Small intestine (tissue), 7 donors: ENCODE data around the gene ITGB1. TPM values are rescaled to one million over a fixed set of nuclear protein-coding genes. Genes with fewer than 3 reads are reported as not detected.

ENCODE experiments used
- DNase-seq, 2 donors: peaks; one replicate each; pipeline versions ENCODE4 v3.0.0 to v3.0.0-alpha.2; 2013
- FAIRE-seq: peaks from 2 replicates; lab custom pipeline; 2012; peaks lifted over from hg19 to GRCh38; lab: Jason Lieb, UNC
- H3K27ac ChIP-seq, 3 donors: one replicate each; pipeline ENCODE4 v1.5.1; 2013; ENCODE audit warnings: low read length in 2 of 3, mild to moderate bottlenecking in 2 of 3, control low read depth in 1 of 3, inconsistent platforms in 1 of 3, low read depth in 1 of 3, moderate library complexity in 1 of 3
- H3K27me3 ChIP-seq, 3 donors: one replicate each; pipeline ENCODE4 v1.6.1; 2013; ENCODE audit warnings: low read length in 3 of 3, inconsistent platforms in 1 of 3; ENCODE audit not compliant: control insufficient read depth in 3 of 3, insufficient read depth in 3 of 3
- H3K36me3 ChIP-seq, 3 donors: one replicate each; pipeline ENCODE4 v1.6.1; 2013; ENCODE audit warnings: low read length in 3 of 3, inconsistent platforms in 1 of 3, low read depth in 1 of 3, mild to moderate bottlenecking in 1 of 3, moderate library complexity in 1 of 3; ENCODE audit not compliant: control insufficient read depth in 3 of 3, insufficient read depth in 2 of 3
- H3K4me1 ChIP-seq, 3 donors: one replicate each; pipeline ENCODE4 v1.6.1; 2013; ENCODE audit warnings: low read length in 2 of 3, inconsistent platforms in 1 of 3, low read depth in 1 of 3, mild to moderate bottlenecking in 1 of 3, moderate library complexity in 1 of 3; ENCODE audit not compliant: control insufficient read depth in 3 of 3, insufficient read depth in 2 of 3
- H3K4me3 ChIP-seq, 3 donors: one replicate each; pipeline ENCODE4 v1.5.1; 2013; ENCODE audit warnings: low read length in 3 of 3, control low read depth in 1 of 3, inconsistent platforms in 1 of 3, low read depth in 1 of 3, mild to moderate bottlenecking in 1 of 3, moderate library complexity in 1 of 3
- H3K9me3 ChIP-seq, 2 donors: one replicate each; pipeline ENCODE4 v1.6.1; 2013; ENCODE audit warnings: low read depth in 1 of 2, low read length in 1 of 2; ENCODE audit not compliant: control insufficient read depth in 2 of 2, insufficient read depth in 1 of 2
- WGBS, 3 donors: extraction: QIAGEN DNeasy Blood & Tissue Kit; methylation state at CpG; one replicate each; pipeline ENCODE4 v1.1.7; 2013; 5-methylcytosine and 5-hydroxymethylcytosine counted together
- polyA plus RNA-seq, 4 donors: library from polyadenylated mRNA; stranded (reverse) in 3 of 4; unstranded in 1 of 4; fragments of 200-250 nt in 3 of 4; fragments of 120-200 nt in 1 of 4; gene quantifications; one replicate each; pipeline versions ENCODE4 v1.2.1 to v1.2.3, GENCODE V29; 2013
- donor health status: healthy with polysubstance abuse.
- donor health status: control.
- donor health status: control.
- donor health status: Bipolar disorder and iron deficiency.
- donor health status: healthy.

ITGB1 gene
- polyA plus RNA-seq, 4 donors = 42.3 to 226 (median 112) TPM

DNA sequence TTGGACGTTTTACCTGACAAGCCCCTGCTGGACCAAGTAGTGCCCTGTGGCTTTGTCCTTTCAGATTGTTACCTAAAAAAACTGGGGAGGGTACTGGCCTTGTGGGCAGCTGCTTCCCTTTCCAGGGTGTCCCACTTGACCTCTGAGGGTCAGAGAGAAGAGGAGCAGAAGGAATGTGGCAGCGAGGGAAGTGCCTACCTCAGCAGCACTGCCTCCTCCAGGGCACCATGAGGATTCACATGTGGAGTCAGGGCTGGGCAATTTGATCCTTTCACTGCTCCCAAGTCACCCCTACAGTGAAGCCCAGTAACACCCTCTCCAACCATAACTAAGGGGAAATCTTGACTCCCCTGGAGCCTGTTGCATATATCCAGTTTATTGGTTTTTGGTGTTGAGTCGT, 64.6 kb downstream of the ITGB1 start:
- no peak for DNase-seq
- H3K4me3 ChIP-seq = no peak overlapping the region
- no peaks in the 10 kb centered on the region for H3K9me3 ChIP-seq
- no peaks in the 10 kb centered on the region for H3K4me1 ChIP-seq
- H3K36me3 ChIP-seq = peaks cover 0 to 5% (median 3%) of the 10 kb centered on the region in 3 donors
- FAIRE-seq = no peak
- no peaks in the 10 kb centered on the region for H3K27me3 ChIP-seq
- WGBS, 3 donors = 53 to 72% (median 67%) methylated on average over 3 of the region's 3 CpGs
- no peak overlapping the region for H3K27ac ChIP-seq

DNA sequence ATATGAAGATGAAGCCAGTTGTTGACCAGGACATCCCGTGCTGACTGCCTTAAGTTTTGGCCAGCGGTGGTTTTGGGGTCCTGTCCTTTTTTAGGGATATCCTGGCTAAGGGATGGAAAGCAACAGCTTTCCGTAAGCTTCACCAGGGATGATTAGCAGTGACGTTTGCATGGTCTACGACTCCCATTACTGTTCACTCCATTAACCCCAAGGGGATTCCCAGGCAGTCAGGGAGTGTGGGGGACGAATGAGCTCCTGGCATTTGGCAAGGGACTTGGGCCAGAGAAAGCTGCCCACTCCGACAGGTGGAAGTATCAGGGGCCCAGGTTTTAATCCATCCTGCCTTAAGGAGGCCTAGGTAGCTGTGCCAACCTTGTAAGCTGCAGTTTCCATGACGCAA, 66.8 kb downstream of the ITGB1 start:
- 84% methylated on average over 8 of the region's 8 CpGs for WGBS, 3 donors
- no peak for FAIRE-seq
- no peak for DNase-seq
- H3K9me3 ChIP-seq = no peaks in the 10 kb centered on the region
- no peak overlapping the region for H3K27ac ChIP-seq
- H3K27me3 ChIP-seq = no peaks in the 10 kb centered on the region
- no peak overlapping the region for H3K4me3 ChIP-seq
- H3K36me3 ChIP-seq = peaks cover 0 to 3% (median 0%) of the 10 kb centered on the region in 3 donors
- H3K4me1 ChIP-seq = no peaks in the 10 kb centered on the region

DNA sequence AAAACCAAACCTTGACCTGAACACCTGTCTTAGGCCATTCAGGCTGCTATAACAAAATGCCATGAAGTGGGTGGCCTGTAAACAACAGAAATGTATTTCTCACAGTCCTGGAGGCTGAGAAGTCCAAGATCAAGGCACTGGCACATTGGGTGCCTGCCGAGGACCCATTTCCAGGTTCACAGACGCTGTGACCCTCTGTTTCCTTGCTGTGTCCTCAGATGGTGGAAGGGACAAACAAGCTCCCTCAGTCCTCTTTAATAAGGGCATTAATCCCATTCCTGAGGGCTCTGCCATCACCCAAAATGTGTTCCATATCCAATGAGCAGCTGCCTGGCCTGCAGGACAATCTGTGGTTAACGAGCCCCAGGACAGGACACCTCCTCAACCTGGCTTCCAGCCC, 67.6 kb downstream of the ITGB1 start:
- no peak for DNase-seq
- H3K4me1 ChIP-seq = no peaks in the 10 kb centered on the region
- H3K4me3 ChIP-seq = no peak overlapping the region
- H3K27ac ChIP-seq = no peak overlapping the region
- no peak for FAIRE-seq
- H3K9me3 ChIP-seq = no peaks in the 10 kb centered on the region
- H3K27me3 ChIP-seq = no peaks in the 10 kb centered on the region
- WGBS, 3 donors = 63 to 92% (median 83%) methylated on average over 3 of the region's 3 CpGs
- H3K36me3 ChIP-seq = peaks cover 0 to 3% (median 0%) of the 10 kb centered on the region in 3 donors

DNA sequence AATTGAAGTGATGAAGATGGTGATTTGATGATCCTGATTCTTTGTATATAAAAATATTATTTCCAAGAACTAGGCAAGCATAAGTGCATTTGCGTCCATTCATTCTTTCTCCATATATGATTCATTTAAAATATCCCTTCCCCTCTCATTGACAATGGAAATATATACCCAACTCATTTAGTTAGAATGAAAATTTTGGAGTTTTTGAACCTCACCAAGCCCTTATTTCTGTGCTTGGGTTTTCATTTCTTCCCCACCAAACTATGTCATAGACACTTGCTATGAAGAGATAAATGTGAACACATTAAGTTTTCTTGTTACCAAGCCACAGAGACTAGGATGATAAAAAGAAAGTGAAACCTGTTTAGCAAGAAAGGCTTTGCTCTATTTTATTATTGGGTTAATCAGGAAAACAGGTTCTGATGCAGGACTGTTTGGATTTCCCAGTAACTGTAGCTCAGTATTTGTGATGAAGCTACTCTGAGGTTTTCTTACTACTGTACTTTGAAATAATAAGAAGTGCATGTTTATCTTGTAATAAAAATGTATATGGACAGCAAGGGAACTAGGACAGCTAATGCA, 68.3 kb downstream of the ITGB1 start:
- Histone ChIP-seq H3K27ac (no peak overlapping the region), H3K4me1 (no peaks in the 10 kb centered on the region), H3K36me3 (peaks cover 0 to 3% (median 0%) of the 10 kb centered on the region in 3 donors), H3K9me3 (no peaks in the 10 kb centered on the region), H3K27me3 (no peaks in the 10 kb centered on the region), H3K4me3 (no peak overlapping the region)
- no peak for DNase-seq
- FAIRE-seq = no peak
- 88 to 92% (median 88%) methylated on average over 1 of the region's 1 CpG for WGBS, 3 donors

DNA sequence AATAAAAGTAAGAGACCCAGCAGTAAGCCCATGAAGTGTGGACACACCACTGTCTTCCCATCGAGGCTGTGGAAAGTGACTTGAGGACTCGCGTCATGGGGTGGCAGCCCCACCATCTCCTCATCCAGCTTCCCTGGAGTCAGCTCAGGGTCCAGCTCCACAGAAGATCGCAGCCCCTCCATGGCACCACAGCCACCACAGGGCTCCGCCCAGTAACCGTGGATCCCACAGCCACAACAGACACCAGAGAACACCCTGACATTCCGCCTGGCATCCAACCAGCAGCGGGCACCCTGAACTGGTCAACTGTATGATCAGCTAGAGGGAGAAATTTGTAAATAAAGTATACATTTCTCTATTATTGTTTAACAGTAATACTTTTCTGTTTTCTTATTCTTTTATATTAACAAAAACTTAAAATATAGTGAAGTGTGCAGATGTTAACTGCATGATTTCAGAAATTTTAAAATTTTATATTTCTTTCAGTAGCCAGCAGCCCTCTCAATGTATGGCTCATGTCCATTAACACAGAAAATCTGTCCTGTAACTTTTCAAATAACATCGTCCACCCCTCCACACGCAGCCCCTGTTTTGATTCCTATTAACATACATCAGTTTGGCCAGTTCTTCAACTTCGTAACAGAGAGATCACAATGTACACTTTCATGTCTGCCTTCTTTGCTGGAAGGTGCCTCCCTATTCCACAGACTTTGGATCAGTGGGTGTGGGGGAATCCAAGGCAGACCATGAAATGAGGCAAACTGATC, 69.7 kb downstream of the ITGB1 start:
- DNase-seq = no peak
- 92 to 95% (median 92%) methylated on average over 11 of the region's 11 CpGs for WGBS, 3 donors
- Histone ChIP-seq H3K4me3 (no peak overlapping the region), H3K36me3 (peaks cover 0 to 1% (median 0%) of the 10 kb centered on the region in 3 donors), H3K9me3 (no peaks in the 10 kb centered on the region), H3K27ac (no peak overlapping the region), H3K27me3 (no peaks in the 10 kb centered on the region), H3K4me1 (no peaks in the 10 kb centered on the region)
- no peak for FAIRE-seq

DNA sequence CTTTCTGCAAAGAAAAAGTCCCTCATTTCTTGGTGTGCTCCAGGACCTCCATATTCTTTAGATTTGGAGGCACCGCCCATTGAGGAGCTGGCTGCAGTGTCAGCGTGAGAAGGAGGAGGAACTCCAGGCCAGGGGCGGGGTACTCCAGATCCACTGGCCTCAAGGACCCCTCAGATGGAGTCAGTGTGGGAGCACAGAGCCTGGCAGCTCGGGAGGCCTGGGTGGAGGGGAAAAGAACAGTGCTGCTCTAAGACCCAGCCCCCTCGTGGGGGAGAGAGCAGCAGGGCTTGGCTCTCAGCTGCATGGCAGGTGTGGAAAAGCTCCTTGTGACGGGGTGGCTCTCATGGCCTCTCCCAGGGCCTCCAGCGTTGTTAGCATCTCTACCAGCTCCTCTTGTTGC, 70.5 kb downstream of the ITGB1 start:
- WGBS, 3 donors = 80 to 87% (median 82%) methylated on average over 7 of the region's 7 CpGs
- no peaks in the 10 kb centered on the region for H3K27me3 ChIP-seq
- no peak overlapping the region for H3K27ac ChIP-seq
- DNase-seq = no peak
- H3K36me3 ChIP-seq = no peaks in the 10 kb centered on the region
- FAIRE-seq = no peak
- H3K4me1 ChIP-seq = no peaks in the 10 kb centered on the region
- no peaks in the 10 kb centered on the region for H3K9me3 ChIP-seq
- no peak overlapping the region for H3K4me3 ChIP-seq

DNA sequence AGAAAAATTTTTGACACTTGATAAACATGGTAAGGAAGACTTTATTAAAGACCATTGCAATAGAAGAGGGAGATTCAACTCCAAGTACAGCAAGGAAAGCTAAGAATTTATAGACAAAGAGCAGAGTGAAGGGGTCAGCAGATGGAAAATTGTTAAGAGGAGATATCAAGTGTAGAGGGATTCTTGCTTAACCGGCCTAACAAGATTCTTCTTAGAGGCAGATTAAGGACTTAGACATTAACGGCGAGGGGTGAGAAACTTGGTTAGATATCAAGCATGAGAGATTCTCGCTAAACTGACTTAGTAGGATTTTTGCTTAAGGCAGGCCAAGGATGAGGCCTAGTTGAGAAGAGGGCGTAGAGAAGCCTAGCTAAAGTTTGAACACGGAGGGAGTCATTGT, 76.0 kb downstream of the ITGB1 start:
- Histone ChIP-seq H3K4me1 (no peaks in the 10 kb centered on the region), H3K4me3 (no peak overlapping the region), H3K27me3 (no peaks in the 10 kb centered on the region), H3K9me3 (no peaks in the 10 kb centered on the region), H3K36me3 (no peaks in the 10 kb centered on the region), H3K27ac (no peak overlapping the region)
- FAIRE-seq (no peak), DNase-seq (no peak)
- 77 to 86% (median 80%) methylated on average over 6 of the region's 6 CpGs for WGBS, 3 donors

DNA sequence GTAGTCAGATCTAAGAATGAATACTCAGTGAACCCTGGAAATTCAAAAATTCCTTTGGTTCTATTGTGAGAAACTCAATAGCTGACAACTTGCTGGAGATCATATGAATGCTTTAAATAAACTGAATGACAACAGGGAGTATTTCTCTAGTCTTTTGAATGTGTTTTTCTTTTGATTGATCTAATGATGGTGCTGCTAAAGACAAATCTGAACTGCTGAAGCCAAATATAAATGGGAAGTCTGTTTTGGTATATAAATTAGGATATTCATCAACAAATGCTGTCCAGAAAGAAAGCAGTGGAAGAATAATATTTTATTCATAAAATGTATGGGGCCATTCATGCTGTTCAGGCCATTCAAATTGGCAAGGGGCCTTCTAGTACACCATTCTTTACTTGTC, 79.4 kb downstream of the ITGB1 start:
- H3K9me3 ChIP-seq = no peaks in the 10 kb centered on the region
- DNase-seq = no peak
- H3K4me1 ChIP-seq = no peaks in the 10 kb centered on the region
- no peaks in the 10 kb centered on the region for H3K27me3 ChIP-seq
- no peak overlapping the region for H3K4me3 ChIP-seq
- no peaks in the 10 kb centered on the region for H3K36me3 ChIP-seq
- no peak overlapping the region for H3K27ac ChIP-seq
- FAIRE-seq = no peak
